ENCODE measurements around the gene SGSM2.

DNA sequence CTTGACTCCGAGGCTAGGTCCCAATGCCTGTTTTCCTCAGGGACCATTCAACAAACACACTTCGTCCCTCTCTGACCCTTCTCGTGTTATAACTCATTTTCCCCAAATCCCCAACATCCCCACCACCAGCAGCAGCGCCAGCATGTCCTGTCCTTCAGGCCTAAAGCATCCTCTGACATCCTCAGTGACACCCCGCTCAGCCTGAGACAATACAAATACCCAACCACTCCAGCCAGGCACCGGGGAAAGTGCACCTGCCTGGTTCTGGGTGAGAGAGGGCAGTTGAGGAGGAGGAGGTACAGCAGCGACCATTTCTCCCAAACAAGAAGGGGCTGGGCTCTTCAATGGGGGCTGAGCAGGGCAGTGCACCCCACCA is 58.9 kb downstream of the SGSM2 start:
- TF ChIP-seq, protein P1, sequence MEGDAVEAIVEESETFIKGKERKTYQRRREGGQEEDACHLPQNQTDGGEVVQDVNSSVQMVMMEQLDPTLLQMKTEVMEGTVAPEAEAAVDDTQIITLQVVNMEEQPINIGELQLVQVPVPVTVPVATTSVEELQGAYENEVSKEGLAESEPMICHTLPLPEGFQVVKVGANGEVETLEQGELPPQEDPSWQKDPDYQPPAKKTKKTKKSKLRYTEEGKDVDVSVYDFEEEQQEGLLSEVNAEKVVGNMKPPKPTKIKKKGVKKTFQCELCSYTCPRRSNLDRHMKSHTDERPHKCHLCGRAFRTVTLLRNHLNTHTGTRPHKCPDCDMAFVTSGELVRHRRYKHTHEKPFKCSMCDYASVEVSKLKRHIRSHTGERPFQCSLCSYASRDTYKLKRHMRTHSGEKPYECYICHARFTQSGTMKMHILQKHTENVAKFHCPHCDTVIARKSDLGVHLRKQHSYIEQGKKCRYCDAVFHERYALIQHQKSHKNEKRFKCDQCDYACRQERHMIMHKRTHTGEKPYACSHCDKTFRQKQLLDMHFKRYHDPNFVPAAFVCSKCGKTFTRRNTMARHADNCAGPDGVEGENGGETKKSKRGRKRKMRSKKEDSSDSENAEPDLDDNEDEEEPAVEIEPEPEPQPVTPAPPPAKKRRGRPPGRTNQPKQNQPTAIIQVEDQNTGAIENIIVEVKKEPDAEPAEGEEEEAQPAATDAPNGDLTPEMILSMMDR (IDR thresholded peaks at IDR 0.05; ENCODE audit: low read depth, low read length, poor library complexity, severe bottlenecking), result no peak
- no peak for TF ChIP-seq EZH2phosphoT487 (IDR thresholded peaks at IDR 0.05; ENCODE audit: borderline replicate concordance, low read length)
